ENCODE measurements around the gene OSBPL7. TPM values are rescaled to one million over a fixed set of nuclear protein-coding genes. Genes with fewer than 3 reads are reported as not detected.

OSBPL7 gene
- total and polyA plus RNA-seq, 4 donors, result 0.51 to 2.4 (median 1.4) TPM

- H3K27me3 ChIP-seq (ENCODE audit: control insufficient read depth in 4 of 4, insufficient read depth in 4 of 4, low read length in 3 of 4), result peaks cover 0 to 23% (median 12%) of the 10 kb centered on the region in 4 donors
- no peak within 1 kb of the TSS for H3K27ac ChIP-seq (ENCODE audit: low read depth in 1 of 2, low read length in 2 of 2)
- H3K4me1 ChIP-seq (ENCODE audit: control insufficient read depth in 4 of 4, insufficient read depth in 4 of 4, low read length in 3 of 4), result peaks cover 3 to 17% (median 11%) of the 10 kb centered on the region in 4 donors
- peak; percentile 56 for DNase-seq (ENCODE audit: low spot score)
- no peak within 1 kb of the TSS for H3K9ac ChIP-seq (ENCODE audit: low read depth in 1 of 2, low read length in 2 of 2)
- peak within 1 kb of the TSS in 1 of 3 donors; percentile 13 for H3K4me3 ChIP-seq (ENCODE audit: low read depth in 1 of 3, low read length in 3 of 3)
- H3K9me3 ChIP-seq (ENCODE audit: control insufficient read depth in 4 of 4, low read length in 3 of 4), result no peaks in the 10 kb centered on the region
- TF ChIP-seq HNF4G (IDR thresholded peaks at IDR 0.05) (no peak), YY1 (IDR thresholded peaks at IDR 0.05) (no peak), MAX (IDR thresholded peaks at IDR 0.05) (no peak), JUND (IDR thresholded peaks at IDR 0.05) (no peak), ATF3 (IDR thresholded peaks at IDR 0.05) (no peak), HNF4A (conservative IDR thresholded peaks at IDR 0.05) (no peak), FOXA1 (IDR thresholded peaks at IDR 0.05) (no peak), RAD21 (IDR thresholded peaks at IDR 0.05) (peak in 1 of 2 donors; percentile 48), EGR1 (IDR thresholded peaks at IDR 0.05; ENCODE audit: low read depth in 2 of 2) (no peak)
- TF ChIP-seq, protein P1, sequence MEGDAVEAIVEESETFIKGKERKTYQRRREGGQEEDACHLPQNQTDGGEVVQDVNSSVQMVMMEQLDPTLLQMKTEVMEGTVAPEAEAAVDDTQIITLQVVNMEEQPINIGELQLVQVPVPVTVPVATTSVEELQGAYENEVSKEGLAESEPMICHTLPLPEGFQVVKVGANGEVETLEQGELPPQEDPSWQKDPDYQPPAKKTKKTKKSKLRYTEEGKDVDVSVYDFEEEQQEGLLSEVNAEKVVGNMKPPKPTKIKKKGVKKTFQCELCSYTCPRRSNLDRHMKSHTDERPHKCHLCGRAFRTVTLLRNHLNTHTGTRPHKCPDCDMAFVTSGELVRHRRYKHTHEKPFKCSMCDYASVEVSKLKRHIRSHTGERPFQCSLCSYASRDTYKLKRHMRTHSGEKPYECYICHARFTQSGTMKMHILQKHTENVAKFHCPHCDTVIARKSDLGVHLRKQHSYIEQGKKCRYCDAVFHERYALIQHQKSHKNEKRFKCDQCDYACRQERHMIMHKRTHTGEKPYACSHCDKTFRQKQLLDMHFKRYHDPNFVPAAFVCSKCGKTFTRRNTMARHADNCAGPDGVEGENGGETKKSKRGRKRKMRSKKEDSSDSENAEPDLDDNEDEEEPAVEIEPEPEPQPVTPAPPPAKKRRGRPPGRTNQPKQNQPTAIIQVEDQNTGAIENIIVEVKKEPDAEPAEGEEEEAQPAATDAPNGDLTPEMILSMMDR (IDR thresholded peaks at IDR 0.05; ENCODE audit: low read depth, low read length, missing input control), result peak; percentile 15
- TF ChIP-seq, protein P2, sequence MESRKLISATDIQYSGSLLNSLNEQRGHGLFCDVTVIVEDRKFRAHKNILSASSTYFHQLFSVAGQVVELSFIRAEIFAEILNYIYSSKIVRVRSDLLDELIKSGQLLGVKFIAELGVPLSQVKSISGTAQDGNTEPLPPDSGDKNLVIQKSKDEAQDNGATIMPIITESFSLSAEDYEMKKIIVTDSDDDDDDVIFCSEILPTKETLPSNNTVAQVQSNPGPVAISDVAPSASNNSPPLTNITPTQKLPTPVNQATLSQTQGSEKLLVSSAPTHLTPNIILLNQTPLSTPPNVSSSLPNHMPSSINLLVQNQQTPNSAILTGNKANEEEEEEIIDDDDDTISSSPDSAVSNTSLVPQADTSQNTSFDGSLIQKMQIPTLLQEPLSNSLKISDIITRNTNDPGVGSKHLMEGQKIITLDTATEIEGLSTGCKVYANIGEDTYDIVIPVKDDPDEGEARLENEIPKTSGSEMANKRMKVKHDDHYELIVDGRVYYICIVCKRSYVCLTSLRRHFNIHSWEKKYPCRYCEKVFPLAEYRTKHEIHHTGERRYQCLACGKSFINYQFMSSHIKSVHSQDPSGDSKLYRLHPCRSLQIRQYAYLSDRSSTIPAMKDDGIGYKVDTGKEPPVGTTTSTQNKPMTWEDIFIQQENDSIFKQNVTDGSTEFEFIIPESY (IDR thresholded peaks at IDR 0.05), result no peak
- 8% methylated on average over 71 of the region's 71 CpGs for WGBS
- no peaks in the 10 kb centered on the region for H3K36me3 ChIP-seq (ENCODE audit: control insufficient read depth in 4 of 4, insufficient read depth in 3 of 4, low read depth in 1 of 4, low read length in 3 of 4)
Measured at GRCh38 chr17:47850692-47851573, 29.3 kb upstream of the OSBPL7 start, which contains the start of gene SP6. Gene SP6, minus strand, starts transcription at chr17:47851163. Its CDS starts 2,734 bp downstream, at chr17:47848429.

- H3K27ac ChIP-seq (ENCODE audit: low read depth in 1 of 2, low read length in 2 of 2), result no peak overlapping the region
- H3K27me3 ChIP-seq (ENCODE audit: control insufficient read depth in 4 of 4, insufficient read depth in 4 of 4, low read length in 3 of 4), result peaks cover 0 to 23% (median 12%) of the 10 kb centered on the region in 4 donors
- WGBS, result 53% methylated on average over 9 of the region's 9 CpGs
- peaks cover 3 to 17% (median 11%) of the 10 kb centered on the region in 4 donors for H3K4me1 ChIP-seq (ENCODE audit: control insufficient read depth in 4 of 4, insufficient read depth in 4 of 4, low read length in 3 of 4)
- H3K9me3 ChIP-seq (ENCODE audit: control insufficient read depth in 4 of 4, low read length in 3 of 4), result no peaks in the 10 kb centered on the region
- no peak overlapping the region for H3K9ac ChIP-seq (ENCODE audit: low read depth in 1 of 2, low read length in 2 of 2)
- TF ChIP-seq FOXA1 (IDR thresholded peaks at IDR 0.05) (no peak), RXRA (IDR thresholded peaks at IDR 0.05) (no peak), MAX (IDR thresholded peaks at IDR 0.05) (no peak), HNF4G (IDR thresholded peaks at IDR 0.05) (no peak), YY1 (IDR thresholded peaks at IDR 0.05) (no peak), EGR1 (IDR thresholded peaks at IDR 0.05; ENCODE audit: low read depth in 2 of 2) (no peak), SP1 (IDR thresholded peaks at IDR 0.05) (no peak), HNF4A (conservative IDR thresholded peaks at IDR 0.05) (no peak)
- TF ChIP-seq, protein P2 (IDR thresholded peaks at IDR 0.05), result no peak
- no peak for DNase-seq (ENCODE audit: low spot score)
- H3K36me3 ChIP-seq (ENCODE audit: control insufficient read depth in 4 of 4, insufficient read depth in 3 of 4, low read depth in 1 of 4, low read length in 3 of 4), result no peaks in the 10 kb centered on the region
- peak overlapping the region in 1 of 3 donors; percentile 13 for H3K4me3 ChIP-seq (ENCODE audit: low read depth in 1 of 3, low read length in 3 of 3)
Measured at GRCh38 chr17:47850373-47850691, 28.7 kb upstream of the OSBPL7 start.

Data from liver (tissue), 9 donors.